ENCODE data around the gene CEP70. TPM values are rescaled to one million over a fixed set of nuclear protein-coding genes. Genes with fewer than 3 reads are reported as not detected.

Gene CEP70
- total and polyA plus RNA-seq, 2 of the 13 experiments (the other 11 are each of a cell fraction or from before 2014, with no cell fraction given), result 4.0 to 22.3 TPM

GRCh38 chr3:138450181-138450580 is 143.9 kb downstream of the CEP70 start (continued):
- TF ChIP-seq ATF2 (CRISPR knock-in tag; IDR thresholded peaks at IDR 0.05), result no peak

GRCh38 chr3:138449490-138449889 is 144.6 kb downstream of the CEP70 start:
- Histone ChIP-seq H3K9ac (ENCODE audit: insufficient read depth, low read depth, low read length) (no peak overlapping the region), H3K27ac (ENCODE audit: extremely low read length, insufficient read depth, low read length) (no peak overlapping the region), H3K4me2 (ENCODE audit: low read depth, low read length) (no peak overlapping the region), H3K9me3 (ENCODE audit: low read length) (no peaks in the 10 kb centered on the region), H2AFZ (ENCODE audit: low read length) (no peak overlapping the region), H3K4me3 (replicated peaks in 1 of 3; ENCODE audit: insufficient read depth in 1 of 3, low read depth in 2 of 3, low read length in 3 of 3) (no peak overlapping the region), H3K36me3 (replicated peaks in 1 of 2; ENCODE audit: control insufficient read depth in 1 of 2, insufficient read depth in 2 of 2, low read length in 2 of 2) (no peaks in the 10 kb centered on the region; a peak in 1 of 5 replicates), H3K27me3 (ENCODE audit: control insufficient read depth in 1 of 2, insufficient read depth in 2 of 2, low read length in 2 of 2) (no peaks in the 10 kb centered on the region), H3K4me1 (ENCODE audit: insufficient read depth, low read length) (no peaks in the 10 kb centered on the region), H3K79me2 (ENCODE audit: insufficient read depth, low read length) (no peaks in the 10 kb centered on the region), H4K20me1 (ENCODE audit: insufficient read depth, low read length) (no peaks in the 10 kb centered on the region)
- FAIRE-seq (no peak), DNase-seq (ENCODE audit: low spot score) (no peak), ATAC-seq (no peak)
- TF ChIP-seq ZFP82 (CRISPR knock-in tag; IDR thresholded peaks at IDR 0.05; ENCODE audit: borderline replicate concordance) (no peak), ZNF281 (CRISPR knock-in tag; IDR thresholded peaks at IDR 0.05; ENCODE audit: borderline replicate concordance) (no peak), FOXA1 (IDR thresholded peaks at IDR 0.05) (no peak), FOXA1 (CRISPR knock-in tag; IDR thresholded peaks at IDR 0.05) (no peak), ZNF282 (IDR thresholded peaks at IDR 0.05; ENCODE audit: partially characterized antibody) (no peak), SKIL (CRISPR knock-in tag; IDR thresholded peaks at IDR 0.05; ENCODE audit: borderline replicate concordance) (no peak), SAP130 (CRISPR knock-in tag; IDR thresholded peaks at IDR 0.05; ENCODE audit: low read depth) (no peak), ZSCAN25 (CRISPR knock-in tag; IDR thresholded peaks at IDR 0.05) (no peak), CHCHD3 (CRISPR knock-in tag; IDR thresholded peaks at IDR 0.05) (no peak), ZNF138 (CRISPR knock-in tag; IDR thresholded peaks at IDR 0.05; ENCODE audit: low read depth) (no peak), ZFP41 (CRISPR knock-in tag; IDR thresholded peaks at IDR 0.05; ENCODE audit: borderline replicate concordance) (no peak), NFYB (CRISPR knock-in tag; IDR thresholded peaks at IDR 0.05) (no peak), BHLHE40 (IDR thresholded peaks at IDR 0.05; ENCODE audit: low read length) (no peak), RBM39 (IDR thresholded peaks at IDR 0.05; ENCODE audit: low read depth, low read length, poor library complexity, severe bottlenecking) (no peak), MYC (CRISPR knock-in tag; IDR thresholded peaks at IDR 0.05; ENCODE audit: borderline replicate concordance) (no peak), NFE2L2 (IDR thresholded peaks at IDR 0.05; ENCODE audit: low read length) (no peak), XRCC5 (optimal IDR thresholded peaks at IDR 0.05; ENCODE audit: low read length) (no peak), ZC3H13 (CRISPR knock-in tag; IDR thresholded peaks at IDR 0.05) (no peak)
- ChIA-PET CTCF (ENCODE audit: low intra/inter-chr PET ratio, low total read pairs) (no interaction called here), POLR2A (no interaction called here)
- intact Hi-C loops (cut with micrococcal nuclease; ENCODE audit: unreplicated experiment), result no loop called here
- in situ Hi-C loops (cut with HindIII; ENCODE audit: extremely low pct_ligation_motif_present, low pct_unique_long_range_greater_than_20kb), result no loop called here
- 85% methylated on average over 3 of the region's 3 CpGs for WGBS (ENCODE audit: low lambda C conversion rate)
- no TSS peak for BruUV-seq (replicated peaks)
